ENCODE measurements around the gene RAB40C.

Gene RAB40C

GRCh38 chr16:589658-590187 is at the start of gene RAB40C:
RAB40C (plus strand) TSS chr16:590066; CDS start chr16:590292, 226 bp downstream.
- peak; percentile 99 for DNase-seq

GRCh38 chr16:540645-541340 is 49.1 kb upstream of the RAB40C start:
- no peak for DNase-seq

- DNase-seq = no peak
Observed at GRCh38 chr16:543301-544164, 46.3 kb upstream of the RAB40C start.

GRCh38 chr16:544517-544916 is 45.3 kb upstream of the RAB40C start:
- no peak for DNase-seq

GRCh38 chr16:546909-547770 is 42.7 kb upstream of the RAB40C start:
- DNase-seq = peak; percentile 47

GRCh38 chr16:548586-548985 is 41.3 kb upstream of the RAB40C start:
- DNase-seq = no peak

GRCh38 chr16:549544-550263 is 40.2 kb upstream of the RAB40C start:
- no peak for DNase-seq

- DNase-seq = no peak
Observed at GRCh38 chr16:551210-551609, 38.7 kb upstream of the RAB40C start.

- DNase-seq = no peak
Observed at GRCh38 chr16:552171-552570, 37.7 kb upstream of the RAB40C start.

- DNase-seq = no peak
Observed at GRCh38 chr16:553601-554296, 36.1 kb upstream of the RAB40C start.

GRCh38 chr16:554297-554621 is 35.6 kb upstream of the RAB40C start:
- DNase-seq = no peak

- no peak for DNase-seq
Observed at GRCh38 chr16:554640-555365, 35.1 kb upstream of the RAB40C start.

GRCh38 chr16:555528-556473 is 34.1 kb upstream of the RAB40C start:
- DNase-seq = no peak

GRCh38 chr16:556474-557173 is 33.2 kb upstream of the RAB40C start:
- DNase-seq = no peak

GRCh38 chr16:557463-558297 is 32.2 kb upstream of the RAB40C start:
- no peak for DNase-seq

- no peak for DNase-seq
Observed at GRCh38 chr16:558298-559020, 31.4 kb upstream of the RAB40C start.

- DNase-seq = no peak
Observed at GRCh38 chr16:559021-559380, 30.9 kb upstream of the RAB40C start.
